Measurements from ENCODE around the gene MDH1B.

- TF ChIP-seq CTCF (IDR thresholded peaks at IDR 0.05), result no peak
- TF ChIP-seq ZNF317 (CRISPR knock-in tag; IDR thresholded peaks at IDR 0.05; ENCODE audit: borderline replicate concordance, low read depth), result no peak
- TF ChIP-seq ELF4 (CRISPR knock-in tag; IDR thresholded peaks at IDR 0.05; ENCODE audit: low read depth), result no peak
- no peak for TF ChIP-seq ZNF512 (CRISPR knock-in tag; IDR thresholded peaks at IDR 0.05; ENCODE audit: borderline replicate concordance)
- TF ChIP-seq MAX (CRISPR knock-in tag; IDR thresholded peaks at IDR 0.05), result no peak
These were observed 25.9 kb downstream of the MDH1B start for GRCh38 chr2:206739271-206739670.
